ENCODE measurements around the gene MAGEB1.

MAGEB1 gene

DNA sequence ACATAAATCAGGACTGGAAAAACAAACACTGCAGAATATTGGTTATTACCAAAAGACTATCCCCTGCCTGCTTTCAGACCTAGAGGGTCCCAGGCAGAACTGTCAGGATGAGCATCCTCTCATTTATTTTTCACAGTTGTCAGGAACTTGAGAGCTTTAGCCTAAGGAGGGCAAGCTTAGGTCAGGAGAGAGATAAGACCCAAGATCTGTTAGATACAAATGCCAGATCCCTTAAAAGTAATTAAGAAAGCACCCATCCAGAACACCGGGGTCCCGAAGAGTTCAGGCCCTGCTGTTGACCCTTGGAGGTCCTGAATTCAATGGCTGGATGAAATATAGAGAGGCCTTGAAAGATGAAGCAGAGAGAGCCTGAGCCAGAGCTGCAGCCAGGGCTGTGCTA lies 22.4 kb upstream of the MAGEB1 start:
- in situ Hi-C loops (cut with MboI; ENCODE audit: low sequenced_read_pairs, unreplicated experiment): no loop called here
- TF ChIP-seq, protein P1, sequence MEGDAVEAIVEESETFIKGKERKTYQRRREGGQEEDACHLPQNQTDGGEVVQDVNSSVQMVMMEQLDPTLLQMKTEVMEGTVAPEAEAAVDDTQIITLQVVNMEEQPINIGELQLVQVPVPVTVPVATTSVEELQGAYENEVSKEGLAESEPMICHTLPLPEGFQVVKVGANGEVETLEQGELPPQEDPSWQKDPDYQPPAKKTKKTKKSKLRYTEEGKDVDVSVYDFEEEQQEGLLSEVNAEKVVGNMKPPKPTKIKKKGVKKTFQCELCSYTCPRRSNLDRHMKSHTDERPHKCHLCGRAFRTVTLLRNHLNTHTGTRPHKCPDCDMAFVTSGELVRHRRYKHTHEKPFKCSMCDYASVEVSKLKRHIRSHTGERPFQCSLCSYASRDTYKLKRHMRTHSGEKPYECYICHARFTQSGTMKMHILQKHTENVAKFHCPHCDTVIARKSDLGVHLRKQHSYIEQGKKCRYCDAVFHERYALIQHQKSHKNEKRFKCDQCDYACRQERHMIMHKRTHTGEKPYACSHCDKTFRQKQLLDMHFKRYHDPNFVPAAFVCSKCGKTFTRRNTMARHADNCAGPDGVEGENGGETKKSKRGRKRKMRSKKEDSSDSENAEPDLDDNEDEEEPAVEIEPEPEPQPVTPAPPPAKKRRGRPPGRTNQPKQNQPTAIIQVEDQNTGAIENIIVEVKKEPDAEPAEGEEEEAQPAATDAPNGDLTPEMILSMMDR (IDR thresholded peaks at IDR 0.05; ENCODE audit: borderline replicate concordance, control extremely low read depth, extremely low read depth, insufficient read depth, missing control alignments): no peak

DNA sequence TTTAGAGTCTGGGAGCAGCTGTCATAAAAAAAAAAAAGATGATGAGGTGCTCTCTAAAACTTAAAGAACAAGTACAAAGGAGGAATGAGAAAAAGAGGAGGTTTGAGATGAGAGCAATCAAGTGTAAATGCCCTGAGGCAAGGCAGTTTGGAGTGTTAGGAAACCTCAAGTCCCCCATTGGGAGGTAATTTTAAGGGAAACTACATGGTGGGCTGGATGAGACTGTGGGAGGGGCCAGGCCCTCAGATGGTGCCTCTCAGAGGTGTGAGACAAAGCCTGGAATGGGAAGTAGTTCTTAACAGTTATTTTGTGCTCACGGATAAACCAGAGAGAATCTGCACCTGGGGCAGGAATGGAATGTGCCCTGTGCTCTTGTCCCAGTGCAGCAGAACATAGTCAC lies 18.4 kb upstream of the MAGEB1 start:
- in situ Hi-C loops (cut with MboI; ENCODE audit: low sequenced_read_pairs, unreplicated experiment): no loop called here
- TF ChIP-seq, protein P1 (IDR thresholded peaks at IDR 0.05; ENCODE audit: borderline replicate concordance, control extremely low read depth, extremely low read depth, insufficient read depth, missing control alignments): no peak

More for the DNA sequence above, 22.4 kb upstream of the MAGEB1 start:
- no peak for DNase-seq (ENCODE audit: low spot score)

GRCh38 chrX:30230395-30230794 lies 16.6 kb upstream of the MAGEB1 start, which contains the start of gene MAGEB3:
Gene MAGEB3, plus strand, starts transcription at chrX:30230657. Its CDS starts 5,268 bp downstream, at chrX:30235925.
- in situ Hi-C loops (cut with MboI; ENCODE audit: low sequenced_read_pairs, unreplicated experiment): no loop called here
- no peak for DNase-seq (ENCODE audit: low spot score)
- TF ChIP-seq, protein P1 (IDR thresholded peaks at IDR 0.05; ENCODE audit: borderline replicate concordance, control extremely low read depth, extremely low read depth, insufficient read depth, missing control alignments): no peak

More for the DNA sequence above, 18.4 kb upstream of the MAGEB1 start:
- no peak for DNase-seq (ENCODE audit: low spot score)

GRCh38 chrX:30241724-30242415 lies 5.1 kb upstream of the MAGEB1 start, which contains the start of gene MAGEB4:
Gene MAGEB4, plus strand, starts transcription at chrX:30242000. Its CDS starts 136 bp downstream, at chrX:30242136.
- in situ Hi-C loops (cut with MboI; ENCODE audit: low sequenced_read_pairs, unreplicated experiment): no loop called here
- TF ChIP-seq, protein P1 (IDR thresholded peaks at IDR 0.05; ENCODE audit: borderline replicate concordance, control extremely low read depth, extremely low read depth, insufficient read depth, missing control alignments): no peak
- no peak for DNase-seq (ENCODE audit: low spot score)

- TF ChIP-seq, protein P1 (IDR thresholded peaks at IDR 0.05; ENCODE audit: borderline replicate concordance, control extremely low read depth, extremely low read depth, insufficient read depth, missing control alignments): no peak
- in situ Hi-C loops (cut with MboI; ENCODE audit: low sequenced_read_pairs, unreplicated experiment): no loop called here
- DNase-seq (ENCODE audit: low spot score): no peak
Observed at GRCh38 chrX:30248854-30249253, 1.9 kb downstream of the MAGEB1 start.

DNA sequence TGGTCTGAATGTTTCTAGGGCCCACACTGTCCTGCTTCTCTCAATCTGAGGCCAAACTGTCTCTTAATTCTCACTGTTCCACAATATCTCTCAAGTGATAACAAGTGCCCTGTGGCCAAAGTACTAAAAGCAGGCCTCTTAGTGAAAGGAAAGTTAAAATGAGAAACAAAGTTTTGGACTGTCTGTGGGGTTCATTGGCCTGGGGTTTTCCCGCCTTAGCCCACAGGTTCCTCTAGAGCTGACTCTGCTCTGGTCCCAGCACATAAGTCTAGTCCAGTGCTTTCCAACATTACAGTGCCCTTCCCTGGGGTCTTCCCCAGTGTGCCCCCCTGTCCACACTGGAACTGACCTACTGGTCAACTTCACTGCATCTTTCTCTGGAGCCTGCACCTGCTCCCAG lies 6.3 kb downstream of the MAGEB1 start:
- TF ChIP-seq, protein P1 (IDR thresholded peaks at IDR 0.05; ENCODE audit: borderline replicate concordance, control extremely low read depth, extremely low read depth, insufficient read depth, missing control alignments): no peak
- in situ Hi-C loops (cut with MboI; ENCODE audit: low sequenced_read_pairs, unreplicated experiment): no loop called here
- DNase-seq (ENCODE audit: low spot score): no peak
